ENCODE results near the gene SCNN1A.

DNA sequence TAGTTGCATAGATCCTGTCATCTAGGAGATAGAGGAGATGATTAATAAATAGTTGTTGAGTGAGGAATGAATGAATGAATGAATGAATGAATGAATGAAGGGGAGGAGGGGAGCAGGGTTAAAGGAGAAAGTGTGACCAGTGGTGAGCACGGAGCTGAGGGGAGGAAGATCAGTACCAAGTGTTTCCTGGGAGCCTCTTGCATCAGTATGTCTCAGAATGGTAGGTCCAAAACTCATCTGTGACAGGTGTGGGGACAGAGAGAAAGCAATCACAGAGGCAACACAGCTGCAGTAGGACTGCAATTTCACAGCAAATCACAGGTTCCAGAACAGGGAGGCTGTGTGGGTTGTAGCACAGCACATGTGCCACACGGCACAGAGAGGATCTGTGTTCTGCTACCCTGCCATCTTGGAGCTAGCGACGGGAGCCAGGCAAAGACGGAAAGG is 19.0 kb downstream of the SCNN1A start:
- TF ChIP-seq, protein P1, sequence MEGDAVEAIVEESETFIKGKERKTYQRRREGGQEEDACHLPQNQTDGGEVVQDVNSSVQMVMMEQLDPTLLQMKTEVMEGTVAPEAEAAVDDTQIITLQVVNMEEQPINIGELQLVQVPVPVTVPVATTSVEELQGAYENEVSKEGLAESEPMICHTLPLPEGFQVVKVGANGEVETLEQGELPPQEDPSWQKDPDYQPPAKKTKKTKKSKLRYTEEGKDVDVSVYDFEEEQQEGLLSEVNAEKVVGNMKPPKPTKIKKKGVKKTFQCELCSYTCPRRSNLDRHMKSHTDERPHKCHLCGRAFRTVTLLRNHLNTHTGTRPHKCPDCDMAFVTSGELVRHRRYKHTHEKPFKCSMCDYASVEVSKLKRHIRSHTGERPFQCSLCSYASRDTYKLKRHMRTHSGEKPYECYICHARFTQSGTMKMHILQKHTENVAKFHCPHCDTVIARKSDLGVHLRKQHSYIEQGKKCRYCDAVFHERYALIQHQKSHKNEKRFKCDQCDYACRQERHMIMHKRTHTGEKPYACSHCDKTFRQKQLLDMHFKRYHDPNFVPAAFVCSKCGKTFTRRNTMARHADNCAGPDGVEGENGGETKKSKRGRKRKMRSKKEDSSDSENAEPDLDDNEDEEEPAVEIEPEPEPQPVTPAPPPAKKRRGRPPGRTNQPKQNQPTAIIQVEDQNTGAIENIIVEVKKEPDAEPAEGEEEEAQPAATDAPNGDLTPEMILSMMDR (IDR thresholded peaks at IDR 0.05) = no peak
- TF ChIP-seq POLR2A (IDR thresholded peaks at IDR 0.05) = no peak

All from heart left ventricle (tissue), 13 donors.